ENCODE results near the gene ANKHD1.

ANKHD1 gene

DNA sequence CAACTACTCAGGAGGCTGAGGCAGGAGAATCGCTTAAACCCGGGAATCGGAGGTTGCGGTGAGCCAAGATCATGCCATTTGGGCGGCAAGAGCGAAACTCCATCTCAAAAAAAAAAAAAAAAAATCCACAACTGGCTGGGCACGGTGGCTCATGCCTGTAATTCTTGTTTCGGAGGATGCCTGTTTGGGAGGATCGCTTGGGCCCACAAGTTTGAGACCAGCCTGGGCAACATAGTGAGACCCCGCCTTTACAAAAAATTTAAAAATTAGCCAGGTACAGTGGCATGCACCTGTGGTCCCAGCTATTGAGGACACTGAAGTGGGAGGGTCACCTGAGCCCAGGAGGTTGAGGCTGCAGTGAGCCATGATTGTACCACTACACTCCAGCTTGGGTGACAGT is 144.0 kb downstream of the ANKHD1 start:
- DNase-seq, result no peak

DNA sequence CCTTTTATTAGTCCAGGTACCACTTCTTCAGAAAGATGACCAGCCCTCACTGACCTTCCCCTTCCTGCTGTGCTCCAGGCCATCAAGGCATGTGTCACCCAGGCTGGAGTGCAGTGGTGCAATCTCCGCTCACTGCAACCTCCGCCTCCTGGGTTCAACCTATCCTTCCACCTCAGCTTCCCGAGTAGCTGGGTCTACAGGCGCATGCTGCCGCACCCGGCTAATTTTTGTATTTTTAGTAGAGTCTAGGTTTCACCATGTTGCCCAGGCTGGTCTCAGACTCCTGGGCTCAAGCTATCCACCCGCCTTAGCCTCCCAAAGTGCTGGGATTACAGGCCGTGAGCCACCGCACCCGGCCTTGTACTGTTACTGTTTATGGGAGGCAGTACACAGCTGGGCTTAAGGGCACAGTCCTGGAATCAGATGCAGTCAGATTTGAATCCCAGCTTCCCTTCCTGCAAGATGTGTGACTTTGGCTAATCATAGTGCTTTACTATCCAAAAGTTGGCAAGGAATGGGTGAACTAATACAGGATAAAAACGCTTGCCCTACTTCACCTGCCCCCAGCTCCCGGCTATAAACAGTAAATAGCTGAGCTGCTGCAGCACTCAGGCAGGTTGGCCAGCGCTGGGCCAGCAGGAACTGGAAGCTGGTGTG is 145.3 kb downstream of the ANKHD1 start:
- DNase-seq, result no peak

DNA sequence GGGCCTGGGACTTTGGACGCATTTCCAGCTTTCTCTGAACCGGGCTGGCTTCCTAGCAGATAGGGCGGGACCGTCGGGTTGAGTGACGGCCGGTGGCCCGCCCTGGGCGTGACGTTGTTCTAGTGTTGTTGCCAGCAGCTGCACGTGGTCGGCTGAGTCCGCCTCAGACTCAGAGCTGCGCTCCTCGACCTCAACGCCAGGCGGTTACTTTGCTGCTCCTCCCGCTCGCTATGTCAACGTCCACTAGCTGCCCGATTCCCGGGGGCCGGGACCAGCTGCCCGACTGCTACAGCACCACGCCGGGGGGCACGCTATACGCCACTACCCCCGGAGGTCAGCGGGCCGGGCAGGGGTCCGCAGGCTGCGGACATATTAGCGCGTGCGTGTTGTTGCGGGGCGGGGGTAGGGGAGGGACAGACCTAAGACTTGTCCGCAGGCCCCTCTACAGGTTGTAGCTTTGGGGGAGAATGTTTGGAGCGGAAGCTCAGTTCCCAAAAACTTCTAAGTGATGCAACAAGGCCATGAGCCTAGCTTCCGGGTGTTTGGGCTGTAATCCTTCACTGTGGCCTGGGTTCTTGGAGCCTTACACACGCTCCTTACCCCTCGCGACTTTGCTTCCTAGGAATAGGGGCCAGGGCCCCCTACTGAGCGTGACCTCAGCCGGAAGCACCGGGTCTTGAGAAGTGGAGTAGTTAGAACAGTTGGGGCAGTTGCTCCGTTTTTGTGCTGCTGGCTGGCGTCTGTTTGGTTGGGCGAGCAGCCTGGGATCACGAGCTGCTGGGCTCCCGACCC is 146.1 kb downstream of the ANKHD1 start, which contains the start of gene EIF4EBP3:
TSS of gene EIF4EBP3 (plus strand) at position 155 of the 792 bp plus-strand sequence. CDS start at position 231, 76 bp downstream.
- peak; percentile 85 to 90 for DNase-seq

DNA sequence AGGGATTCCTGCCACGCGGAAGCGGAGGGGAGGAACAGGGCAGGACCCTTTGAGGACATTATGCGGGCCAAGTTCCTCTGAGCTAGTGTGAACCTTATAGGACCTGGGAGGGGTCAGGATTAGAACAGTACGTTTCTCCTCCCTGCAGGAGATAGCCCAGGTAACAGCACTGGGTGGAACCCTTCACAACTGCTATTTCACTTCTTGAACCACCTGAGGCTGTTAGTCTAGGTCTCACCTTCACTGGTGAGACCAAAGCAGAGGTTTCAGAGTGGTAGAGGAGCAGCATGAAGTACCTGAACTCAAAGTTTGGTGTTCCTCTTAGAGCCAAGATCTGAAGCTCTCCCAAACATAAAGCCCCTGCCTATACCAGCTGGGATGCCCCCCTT is 146.7 kb downstream of the ANKHD1 start:
- DNase-seq, result no peak

DNA sequence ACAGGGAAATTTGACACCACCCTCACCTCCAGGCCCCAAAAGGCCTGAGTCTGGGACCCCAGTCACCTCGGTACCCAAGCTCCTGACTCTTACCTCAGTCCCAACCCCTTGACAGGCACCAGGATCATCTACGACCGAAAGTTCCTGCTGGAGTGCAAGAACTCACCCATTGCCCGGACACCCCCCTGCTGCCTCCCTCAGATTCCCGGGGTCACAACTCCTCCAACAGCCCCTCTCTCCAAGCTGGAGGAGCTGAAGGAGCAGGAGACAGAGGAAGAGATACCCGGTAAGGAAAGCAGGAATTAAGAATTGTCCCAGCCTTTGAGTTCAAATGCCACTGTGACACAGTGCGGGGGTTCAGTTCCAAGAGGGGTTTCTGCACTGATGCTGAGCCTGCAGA is 147.2 kb downstream of the ANKHD1 start:
- DNase-seq, result peak in 1 of 2 experiments; percentile 20

DNA sequence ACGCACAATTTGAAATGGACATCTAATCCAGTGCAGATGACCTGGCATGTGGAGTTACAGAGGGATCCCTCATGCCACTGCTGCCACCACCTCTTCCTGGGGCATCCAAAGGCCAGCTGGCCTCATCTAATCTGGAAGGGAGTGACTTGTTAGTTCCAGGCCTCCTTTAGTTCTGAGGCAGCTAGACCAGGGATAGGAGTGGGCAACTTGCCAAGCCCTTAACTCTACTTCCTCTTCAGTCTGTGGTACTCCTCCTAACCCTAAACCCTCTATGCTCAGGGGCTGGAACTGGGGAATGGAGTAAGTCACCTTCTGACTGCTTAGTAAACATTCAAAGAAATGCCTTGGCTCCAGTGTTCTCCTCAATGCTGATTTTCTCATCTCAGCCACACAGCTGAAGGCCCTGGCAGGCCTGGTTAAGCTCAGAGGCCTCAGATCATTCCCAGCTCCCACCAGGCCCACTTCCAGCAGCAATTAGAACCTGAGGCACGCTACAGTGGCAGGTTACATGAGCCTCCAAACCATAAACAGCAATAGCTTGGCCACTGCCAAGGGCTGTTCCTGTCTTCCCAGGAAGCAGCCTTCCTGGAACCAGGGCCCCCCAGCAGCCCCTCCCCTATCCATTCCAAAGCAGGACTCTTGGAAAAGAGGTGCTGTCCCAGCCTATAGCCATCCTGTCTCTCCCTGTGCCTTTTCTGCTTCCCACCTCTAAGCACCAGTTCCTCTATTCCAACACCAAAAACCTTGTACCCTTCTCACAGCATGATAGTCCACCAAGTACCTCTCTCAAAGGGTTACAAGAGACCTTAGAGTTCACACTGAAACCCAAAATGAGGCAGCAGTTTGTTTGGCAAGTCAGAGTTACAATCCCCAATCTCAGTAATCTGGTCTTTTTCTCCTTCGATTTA is 147.9 kb downstream of the ANKHD1 start:
- peak in 1 of 2 experiments; percentile 19 for DNase-seq

DNA sequence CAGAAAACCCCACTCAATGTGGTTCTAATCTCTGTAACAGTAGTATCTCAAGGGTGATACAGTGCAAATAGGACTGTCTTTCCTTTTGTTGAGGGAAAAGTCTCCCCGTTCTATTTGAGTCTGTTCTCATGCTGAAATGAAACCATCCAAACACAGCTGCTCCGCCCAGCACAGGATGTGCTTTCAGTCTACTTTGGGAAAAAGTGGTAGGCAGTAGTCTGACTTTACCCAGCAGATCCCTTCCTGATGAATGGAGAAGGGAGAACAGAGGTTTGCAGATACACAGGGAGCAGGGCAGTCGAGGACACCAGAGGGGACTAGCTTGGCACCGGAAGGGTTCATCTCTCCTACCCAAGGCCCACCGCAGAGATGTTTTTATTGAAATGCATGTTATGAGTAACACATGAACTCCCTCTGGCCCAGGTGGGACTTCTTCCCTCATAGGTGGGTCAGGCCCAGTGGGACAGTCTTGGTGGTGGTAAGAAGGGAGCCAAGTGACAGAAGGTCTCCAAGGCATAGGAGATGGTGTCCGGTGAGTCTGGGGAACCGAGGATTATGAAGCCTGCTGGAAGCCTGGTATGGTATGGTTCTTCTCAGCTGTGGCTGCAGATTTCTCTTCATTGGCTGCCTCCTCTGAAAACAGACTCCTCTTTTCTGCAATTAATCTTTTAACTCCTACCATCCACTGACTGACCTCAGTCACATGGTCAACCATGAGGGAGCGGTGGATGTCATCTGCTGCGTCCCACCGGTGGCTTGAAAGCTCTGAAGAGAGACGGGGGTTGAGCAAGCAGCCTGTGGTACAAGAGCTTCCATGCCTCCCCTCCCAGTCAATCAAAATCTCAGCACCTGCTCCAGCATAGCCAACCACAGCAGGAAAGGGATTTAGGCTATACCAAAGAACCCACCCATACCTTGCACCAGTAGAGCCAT is 148.8 kb downstream of the ANKHD1 start:
- no peak for DNase-seq

DNA sequence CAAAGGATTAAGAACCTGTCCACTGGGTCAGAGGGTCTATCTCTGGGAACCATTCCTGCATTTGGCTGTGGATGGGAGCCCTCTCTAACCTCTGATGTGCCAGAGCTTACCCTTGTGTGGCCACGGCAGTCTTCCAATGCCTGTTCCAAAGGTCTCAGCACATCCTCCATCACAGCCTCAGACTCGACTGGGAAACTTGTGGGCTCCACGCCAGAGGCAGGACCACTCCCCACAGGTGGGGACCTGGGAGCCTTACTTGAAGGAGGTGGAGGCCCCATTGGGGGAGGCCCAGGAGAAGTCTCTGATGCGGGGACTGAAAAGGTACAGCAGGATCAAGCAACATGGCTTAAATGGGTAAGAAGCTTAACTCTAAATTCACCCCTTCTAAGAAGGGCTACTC is 150.2 kb downstream of the ANKHD1 start:
- DNase-seq, result no peak

DNA sequence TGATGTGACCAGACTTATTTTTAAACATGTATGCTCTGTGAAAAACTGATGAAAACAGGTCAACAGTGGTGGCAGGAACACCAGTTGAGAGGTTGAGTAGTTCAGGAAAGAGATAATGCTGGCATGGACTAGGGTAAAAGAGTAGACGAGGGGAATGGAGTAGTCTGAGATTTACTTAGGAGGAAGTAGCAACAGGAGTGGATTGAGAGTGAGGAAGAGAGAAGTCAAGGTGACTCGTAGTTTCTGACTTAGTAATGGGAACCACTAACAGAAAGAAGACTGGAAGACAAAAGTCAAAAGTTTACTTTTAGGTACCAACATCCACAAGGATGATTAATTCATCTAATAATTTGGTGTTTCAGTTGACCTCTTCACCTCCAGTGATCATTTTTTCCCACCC is 152.0 kb downstream of the ANKHD1 start:
- no peak for DNase-seq

DNA sequence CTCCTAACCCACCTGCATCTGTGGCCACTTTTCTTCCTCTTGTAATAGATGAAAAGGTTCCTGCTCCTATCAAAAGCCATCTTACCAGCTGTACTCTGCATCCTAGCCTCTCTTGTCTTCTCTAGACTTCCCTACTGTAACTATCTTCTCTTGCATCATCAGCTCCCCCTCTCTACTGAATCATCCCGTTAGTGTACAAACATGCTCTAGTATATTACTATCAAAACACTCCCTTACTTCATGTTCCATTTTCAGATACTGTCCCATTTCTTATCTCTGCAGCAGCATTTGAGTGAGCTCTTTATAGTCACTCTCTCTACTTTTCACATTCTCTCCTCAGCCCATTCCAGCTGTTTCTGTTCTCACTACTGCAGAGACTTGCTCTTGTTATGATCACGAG is 152.8 kb downstream of the ANKHD1 start:
- no peak for DNase-seq

DNA sequence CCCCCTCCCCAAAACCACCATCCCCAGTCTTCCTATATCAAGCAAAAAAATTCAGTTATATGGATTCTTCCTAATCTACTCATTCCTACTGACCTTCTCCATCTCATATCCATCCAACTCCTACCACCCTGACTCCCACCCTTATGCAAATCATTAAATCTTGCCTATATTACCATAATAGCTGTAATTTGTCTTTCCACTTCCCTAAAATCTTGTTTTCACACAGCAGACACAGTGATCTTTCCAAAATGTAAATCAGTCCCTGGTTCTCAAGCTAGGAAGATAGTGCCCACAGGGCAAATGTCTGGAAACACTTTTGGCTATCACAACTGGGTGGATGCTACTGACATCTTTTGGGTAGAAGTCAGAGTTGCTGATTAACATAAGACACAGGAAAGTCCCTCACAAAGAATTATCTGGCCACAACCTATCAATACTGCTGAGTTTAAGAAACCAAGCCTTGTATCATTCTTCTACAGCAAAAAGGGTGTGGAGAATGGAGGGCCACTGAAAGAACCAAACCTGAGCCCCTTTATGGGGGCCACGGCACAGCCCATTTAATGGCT is 154.2 kb downstream of the ANKHD1 start:
- no peak for DNase-seq

DNA sequence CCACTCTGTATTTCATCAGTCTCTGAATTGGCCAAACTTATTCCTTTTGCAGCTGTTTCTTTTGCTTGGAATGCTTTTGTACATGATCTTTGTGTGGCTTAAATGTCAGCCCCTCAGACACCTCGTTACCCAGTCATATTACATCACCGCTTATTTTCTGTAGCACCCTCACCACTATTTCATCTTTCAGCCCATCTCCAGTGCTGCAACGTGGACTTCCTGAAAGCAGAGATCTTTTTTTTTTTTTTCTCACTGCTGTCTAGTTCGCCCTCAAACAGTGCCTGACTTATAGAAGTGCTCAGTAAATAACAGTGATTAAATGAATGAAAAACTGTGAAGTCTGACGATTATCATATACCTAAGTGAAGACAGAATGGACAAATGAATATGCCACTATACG is 154.8 kb downstream of the ANKHD1 start:
- DNase-seq, result no peak

DNA sequence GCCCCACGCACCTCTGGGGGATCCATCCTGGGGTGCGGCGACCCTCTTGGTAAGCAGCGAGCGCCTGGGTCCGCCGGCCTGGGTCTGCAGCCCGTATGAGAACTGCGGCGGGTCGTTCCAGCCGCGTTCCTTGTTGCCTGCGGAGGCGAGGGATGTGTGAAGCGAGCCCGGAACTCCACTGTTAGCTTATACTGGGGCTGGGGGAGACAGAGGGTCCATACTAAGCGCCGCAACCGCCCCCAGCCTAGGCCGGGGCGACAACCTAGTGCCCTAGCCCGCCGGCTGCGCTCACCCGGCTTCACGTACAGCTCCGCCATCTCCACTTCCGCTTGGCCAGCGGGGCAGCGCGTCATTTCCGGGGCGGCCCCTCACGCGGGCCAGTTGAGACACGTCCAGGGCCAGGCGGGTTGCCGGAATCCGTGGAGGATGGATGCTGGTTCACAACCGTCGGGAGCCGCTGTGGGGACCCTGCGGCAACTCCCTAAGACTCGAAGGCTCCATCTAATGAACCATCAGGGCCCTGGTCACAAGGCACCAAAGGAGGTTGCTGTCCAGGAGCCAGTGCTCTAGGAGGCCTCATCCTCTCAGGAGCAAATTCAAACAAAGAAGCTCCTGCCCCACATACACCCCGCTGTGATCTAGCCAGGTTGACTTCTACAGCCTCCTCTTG is 155.6 kb downstream of the ANKHD1 start, which contains the start of gene SRA1:
TSS of gene SRA1 (minus strand) at position 338 of the 670 bp plus-strand sequence. CDS start at position 317, 21 bp downstream.
- peak; percentile 91 to 93 for DNase-seq

DNA sequence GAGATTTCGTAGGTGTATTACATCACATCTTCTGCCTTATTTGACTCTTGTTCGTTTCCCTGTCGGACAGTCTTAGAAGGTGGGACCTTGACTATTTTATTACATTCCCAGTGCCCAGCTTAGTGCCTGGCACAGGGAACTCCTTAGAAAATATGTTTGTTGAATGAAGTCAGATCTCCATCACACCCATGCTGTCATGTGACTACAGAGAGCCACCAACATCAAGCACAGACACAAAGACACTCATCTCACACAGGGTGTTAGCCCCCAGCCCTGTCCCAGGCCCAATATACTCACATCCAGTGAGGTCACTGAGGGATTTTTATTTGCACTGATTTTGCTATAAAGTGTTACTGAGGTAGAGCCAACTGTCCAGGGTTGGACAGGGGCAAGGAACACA is 156.3 kb downstream of the ANKHD1 start:
- DNase-seq, result no peak

DNA sequence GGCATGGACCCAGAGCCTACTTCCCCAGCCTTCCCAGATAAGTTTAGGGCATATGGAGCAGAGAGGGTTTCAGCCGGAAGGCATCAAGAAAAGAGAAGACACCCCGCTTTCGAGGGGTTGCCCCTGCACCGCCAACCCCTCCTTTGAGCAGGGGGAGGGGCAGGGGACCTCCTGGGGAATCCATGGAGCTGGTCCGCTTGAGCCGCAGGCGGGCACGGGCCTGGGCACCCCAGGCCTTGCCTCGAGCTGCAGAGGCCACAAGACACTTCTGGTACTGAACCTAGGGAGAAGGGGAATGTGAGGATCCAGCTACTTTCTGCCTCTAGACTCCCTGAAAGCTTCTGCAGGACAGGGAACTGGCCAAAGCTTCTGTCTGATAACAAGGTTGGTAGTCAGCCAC is 156.9 kb downstream of the ANKHD1 start:
- DNase-seq, result no peak

DNA sequence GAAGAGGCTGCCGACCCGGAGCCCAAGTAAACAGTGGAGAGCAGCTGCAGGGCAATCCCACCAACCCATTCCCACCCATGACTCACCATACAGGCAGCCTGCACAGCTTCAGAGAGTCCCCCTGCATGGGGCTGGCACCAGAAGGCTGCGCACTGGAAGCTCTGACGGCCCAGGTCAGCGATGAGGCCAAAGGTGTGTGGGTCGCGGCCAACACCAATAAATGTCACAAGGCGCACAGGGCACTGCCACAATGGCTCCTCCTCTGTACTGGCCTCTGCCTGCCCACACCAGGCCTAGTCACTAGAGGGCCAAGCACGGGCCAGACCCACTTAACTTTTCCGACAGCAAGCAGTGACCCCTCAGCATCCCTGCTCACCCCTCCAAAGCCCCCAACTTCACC is 158.6 kb downstream of the ANKHD1 start:
- DNase-seq, result no peak

DNA sequence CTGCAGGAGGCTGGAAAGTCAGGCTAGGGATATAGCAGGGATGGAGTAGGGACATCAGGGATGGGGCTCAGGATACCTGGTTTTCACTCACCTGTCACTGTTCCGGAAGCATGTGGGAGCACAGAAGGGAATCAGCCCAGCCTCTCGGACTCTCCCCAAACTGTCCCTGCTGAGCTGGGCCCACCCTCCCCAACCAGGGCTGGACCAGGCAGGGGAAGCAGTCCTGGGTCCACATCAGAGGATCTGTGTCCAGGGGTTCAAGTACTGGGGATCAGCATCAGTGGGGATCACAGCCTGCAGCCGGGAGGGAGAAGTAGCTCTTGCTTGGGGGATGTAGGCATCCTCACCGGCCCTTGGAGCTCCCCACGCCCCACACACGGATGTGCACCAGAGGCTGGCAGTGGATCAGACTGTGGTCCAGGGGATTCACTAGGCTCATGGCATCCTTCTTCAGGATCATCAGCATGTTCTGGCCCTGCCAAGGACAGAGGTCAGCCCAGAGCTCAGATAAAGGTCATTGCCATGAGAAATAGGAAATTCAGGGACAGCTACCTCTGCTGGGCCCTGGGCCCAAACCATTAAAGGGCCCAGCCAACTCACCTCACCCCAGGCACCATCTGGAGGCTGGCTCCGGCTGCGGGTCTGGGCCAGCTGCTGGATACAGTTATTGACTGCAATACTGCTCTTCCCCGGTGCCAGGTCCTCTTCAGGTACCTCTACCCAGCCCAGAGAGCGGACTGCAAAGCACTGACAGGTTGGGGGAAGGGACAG is 160.3 kb downstream of the ANKHD1 start:
- DNase-seq, result no peak

DNA sequence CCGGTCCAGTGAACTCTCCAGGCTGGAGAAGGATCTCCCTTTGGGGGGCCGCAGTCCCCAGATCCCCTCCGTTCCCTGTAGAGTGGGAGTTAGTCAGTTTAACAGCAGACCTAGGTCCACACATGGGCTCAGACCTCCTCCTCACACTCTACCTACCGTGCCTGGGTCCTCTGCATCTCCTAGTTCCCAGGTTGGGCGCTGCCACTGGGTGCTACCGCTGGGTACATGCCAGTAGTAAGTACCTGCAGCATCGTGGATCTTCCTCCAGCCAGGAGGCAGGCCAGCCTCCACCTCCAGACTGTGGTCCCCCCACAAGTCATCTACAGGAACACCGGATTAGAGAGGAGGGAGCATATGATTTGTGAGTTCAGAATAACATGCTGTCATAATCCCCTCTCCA is 162.0 kb downstream of the ANKHD1 start:
- DNase-seq, result no peak

DNA sequence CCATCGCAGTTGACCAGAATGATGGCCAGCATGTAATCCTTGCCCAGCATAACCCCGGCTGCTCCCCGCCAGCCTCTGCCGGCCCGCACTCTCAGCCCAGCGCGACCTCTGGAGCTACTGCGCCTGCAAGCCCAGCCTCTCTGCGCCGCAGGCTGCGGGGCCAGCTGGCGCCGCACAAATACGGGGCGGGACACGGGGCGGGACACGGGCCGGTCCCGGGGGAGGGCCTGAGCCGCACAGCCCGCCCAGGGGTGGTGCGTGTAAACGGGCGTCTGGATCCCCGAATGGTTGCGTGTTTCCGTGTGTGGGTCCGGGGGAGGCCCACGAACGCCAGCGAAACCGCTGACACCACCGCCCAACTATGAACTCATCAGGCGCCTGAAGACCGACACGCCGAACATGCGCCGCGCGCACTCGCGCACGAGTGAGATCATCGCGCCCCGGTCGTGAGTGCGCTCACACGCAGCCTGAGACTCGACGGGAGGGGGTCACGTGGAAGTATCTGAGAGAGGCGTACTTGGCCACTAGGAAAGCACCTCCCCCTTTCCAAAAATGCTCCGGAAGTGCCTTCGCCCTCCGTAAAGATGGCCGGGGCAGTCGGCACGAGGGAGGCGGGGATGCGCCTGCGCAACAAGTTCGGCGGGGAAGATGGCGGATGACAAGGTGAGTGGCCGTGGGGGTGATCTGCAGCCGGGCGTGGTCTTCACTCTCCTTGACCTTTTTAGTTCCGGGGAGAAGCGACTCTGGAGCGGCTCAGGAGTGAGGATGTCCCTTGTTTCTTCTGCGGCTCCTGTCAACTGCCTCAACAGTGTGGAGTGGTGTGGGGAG is 162.8 kb downstream of the ANKHD1 start, which contains the start of the genes APBB3 and SLC35A4:
TSS of gene APBB3 (minus strand) at position 403 of the 828 bp plus-strand sequence. CDS start at position 50, 353 bp downstream.
TSS of gene SLC35A4 (plus strand) at position 633 of the 828 bp plus-strand sequence. CDS start 2,342 bp downstream, outside the sequence.
- peak; percentile 94 to 95 for DNase-seq
